ENCODE measurements around the gene SLC25A29.

The SLC25A29 gene

GRCh38 chr14:100279133-100279532, 27.1 kb downstream of the SLC25A29 start:
- FAIRE-seq = no peak

- FAIRE-seq = no peak
These were observed 27.5 kb downstream of the SLC25A29 start for GRCh38 chr14:100278702-100279101.

DNA sequence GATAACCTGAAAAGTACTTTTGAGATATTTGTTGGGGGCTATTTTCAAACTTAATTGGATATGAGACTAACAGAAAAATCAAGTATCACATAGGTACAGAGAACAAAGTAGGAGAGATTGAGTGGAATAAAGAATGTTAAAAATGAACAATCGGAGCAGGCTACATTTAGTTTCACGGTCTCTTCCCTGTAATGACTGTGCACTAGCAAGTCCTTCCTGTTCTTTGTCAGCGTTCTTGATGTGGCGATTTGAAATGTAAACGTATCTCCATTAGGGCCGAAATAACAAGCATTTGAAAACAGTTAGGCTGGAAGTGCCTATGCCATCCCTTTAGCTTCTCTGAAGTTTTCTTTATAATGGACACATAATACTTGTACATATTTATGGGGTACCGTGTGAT, 31.0 kb downstream of the SLC25A29 start:
- no peak for FAIRE-seq

DNA sequence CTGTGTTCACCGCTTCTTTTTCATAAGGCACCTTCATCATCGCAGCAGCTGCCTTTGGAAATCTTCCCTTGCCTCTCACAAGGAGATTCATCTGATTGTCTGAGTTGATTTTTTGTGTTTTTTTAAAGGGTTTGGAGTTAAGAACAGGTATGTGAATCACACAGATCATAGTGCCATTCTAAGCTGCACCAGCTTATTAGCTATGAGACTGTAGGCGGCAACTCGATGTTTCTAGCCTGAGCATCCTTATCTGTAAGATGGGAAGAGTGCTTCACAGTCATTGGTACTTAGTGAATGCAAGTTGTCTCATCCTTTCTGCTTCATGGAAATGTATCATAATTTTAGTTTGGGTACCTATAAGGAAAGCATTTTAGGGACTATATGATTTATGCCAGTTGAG, 32.0 kb downstream of the SLC25A29 start:
- no peak for FAIRE-seq

DNA sequence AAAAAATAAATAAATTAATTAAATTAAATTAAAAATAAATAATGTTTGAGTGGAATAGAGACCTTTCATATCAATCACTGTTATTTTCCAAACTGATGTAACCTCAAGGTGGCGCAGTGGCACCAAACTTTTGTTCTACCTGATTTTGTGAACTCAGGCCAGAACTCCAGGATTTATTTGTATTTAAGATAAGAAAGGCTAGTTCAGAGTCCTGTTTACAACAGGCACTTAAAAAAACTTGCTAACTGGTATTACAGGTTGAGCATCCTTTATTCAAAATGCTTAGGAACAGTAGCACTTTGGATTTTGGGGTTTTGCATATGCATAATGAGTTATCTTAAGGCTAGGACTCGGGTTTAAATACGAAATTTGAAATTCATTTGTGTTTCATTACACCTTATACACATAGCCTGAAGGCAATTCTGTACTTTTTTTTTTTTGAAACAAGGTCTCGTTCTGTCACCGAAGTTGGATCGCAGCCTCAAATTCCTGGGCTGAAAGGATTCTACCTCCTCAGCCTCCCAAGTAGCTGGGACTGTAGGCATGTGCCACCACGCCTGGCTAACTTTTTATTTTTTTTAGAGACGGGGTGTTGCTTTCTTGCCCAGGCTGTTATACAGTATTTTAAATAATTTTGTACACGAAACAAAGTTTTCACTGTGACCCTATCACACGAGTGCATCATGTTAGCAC, 34.9 kb downstream of the SLC25A29 start:
- no peak for FAIRE-seq

GRCh38 chr14:100268591-100269207, 37.5 kb downstream of the SLC25A29 start:
- FAIRE-seq = no peak

GRCh38 chr14:100267990-100268389, 38.3 kb downstream of the SLC25A29 start:
- no peak for FAIRE-seq

- FAIRE-seq = no peak
These were observed 43.1 kb downstream of the SLC25A29 start for GRCh38 chr14:100263141-100263540.

GRCh38 chr14:100262545-100262944, 43.7 kb downstream of the SLC25A29 start:
- no peak for FAIRE-seq

- FAIRE-seq = no peak
These were observed 44.6 kb downstream of the SLC25A29 start for GRCh38 chr14:100261621-100262020.

DNA sequence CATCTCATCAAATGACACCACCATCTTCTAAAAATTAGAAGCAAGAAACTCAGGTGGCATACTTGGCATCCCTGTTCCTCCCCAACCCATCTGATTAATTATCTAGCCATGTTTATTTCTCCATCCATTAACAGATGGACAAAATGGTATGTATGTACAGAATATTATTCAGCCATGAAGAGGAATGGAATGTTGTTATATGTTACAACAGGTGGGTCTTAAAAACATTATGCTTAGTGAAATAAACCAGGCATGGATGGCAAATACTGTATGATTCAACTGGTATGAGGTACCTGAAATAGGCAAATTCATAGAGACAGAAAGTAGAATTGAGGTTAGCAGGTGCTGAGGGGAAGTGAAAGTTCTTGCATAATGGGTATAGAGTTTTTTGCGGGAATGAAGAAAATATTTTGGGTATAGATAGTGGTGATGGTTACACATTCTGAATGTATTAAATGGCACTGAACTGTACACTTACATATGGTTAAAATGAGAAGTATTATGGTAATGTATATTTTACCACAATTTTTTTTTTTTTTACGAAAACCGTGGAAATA, 49.8 kb downstream of the SLC25A29 start:
- no peak for FAIRE-seq

DNA sequence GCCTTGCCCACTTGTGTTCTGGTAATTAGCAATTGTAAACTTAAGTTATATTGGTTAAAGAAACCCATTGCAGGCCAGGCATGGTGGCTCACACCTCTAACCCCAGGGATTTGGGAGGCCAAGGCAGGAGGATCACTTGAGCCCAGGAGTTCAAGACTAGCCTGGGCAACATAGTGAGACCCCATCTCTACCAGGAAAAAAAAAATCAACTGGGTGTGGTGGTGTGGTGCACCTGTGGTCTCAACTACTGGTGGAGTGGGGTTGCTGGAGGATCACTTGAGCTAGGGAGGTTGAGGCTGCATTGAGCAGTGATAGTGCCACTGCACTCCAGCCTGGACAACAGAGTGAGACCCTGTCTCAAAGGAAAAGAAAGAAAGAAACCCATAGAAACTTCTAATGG, 53.6 kb downstream of the SLC25A29 start:
- no peak for FAIRE-seq

- no peak for FAIRE-seq
These were observed 55.3 kb downstream of the SLC25A29 start for GRCh38 chr14:100250732-100251465.

DNA sequence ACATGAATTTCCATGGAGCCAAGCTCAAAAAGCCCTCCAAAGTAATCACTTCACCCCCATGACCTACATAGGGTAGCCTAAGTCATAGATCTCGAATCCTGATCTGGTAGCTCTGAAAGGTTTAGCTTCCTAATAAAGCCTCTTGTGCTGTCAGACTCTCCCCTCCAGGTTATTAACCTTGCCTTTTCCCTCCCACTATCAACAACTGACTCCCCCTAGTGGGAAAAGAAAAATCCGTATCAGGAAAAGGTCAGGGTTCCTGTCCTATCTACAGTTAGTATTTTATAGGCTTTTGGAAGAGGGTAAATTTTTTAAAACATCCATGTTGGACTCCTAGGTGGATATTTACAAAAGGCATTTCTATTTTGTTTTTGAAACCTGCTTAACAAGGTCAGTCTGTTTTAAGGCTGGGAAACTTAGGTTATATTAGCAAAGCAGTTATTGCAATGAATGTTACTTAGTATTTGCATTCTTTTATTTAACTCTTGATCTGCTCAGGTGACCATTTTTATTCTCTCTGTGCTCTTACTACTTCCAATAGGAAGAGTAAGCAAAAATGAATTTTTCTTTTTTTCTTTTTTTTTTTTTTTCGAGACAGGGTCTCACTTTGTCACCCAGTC, 59.3 kb downstream of the SLC25A29 start:
- FAIRE-seq = no peak

GRCh38 chr14:100243020-100243419, 63.2 kb downstream of the SLC25A29 start:
- FAIRE-seq = no peak

DNA sequence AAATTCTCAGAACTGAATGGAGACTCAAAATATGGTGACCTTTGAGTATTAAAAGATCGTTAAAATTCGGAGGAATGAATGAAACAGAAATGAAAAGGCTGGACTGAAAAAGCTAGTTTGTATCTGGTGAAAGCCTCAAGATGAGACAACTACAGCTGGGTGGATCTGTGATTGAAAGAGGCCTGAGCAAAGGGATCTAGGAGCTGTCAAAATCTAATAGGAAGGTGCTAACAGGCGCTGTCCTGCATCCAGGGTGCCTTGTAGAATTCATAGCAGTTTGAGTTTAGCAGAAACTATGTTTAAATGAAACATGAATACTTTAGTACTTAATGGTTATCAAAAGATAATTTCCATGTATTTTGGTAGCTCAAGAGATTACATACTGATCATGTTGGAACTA, 65.0 kb downstream of the SLC25A29 start:
- FAIRE-seq = peak; percentile 64
